Measurements from ENCODE around the gene TAS2R40.

DNA sequence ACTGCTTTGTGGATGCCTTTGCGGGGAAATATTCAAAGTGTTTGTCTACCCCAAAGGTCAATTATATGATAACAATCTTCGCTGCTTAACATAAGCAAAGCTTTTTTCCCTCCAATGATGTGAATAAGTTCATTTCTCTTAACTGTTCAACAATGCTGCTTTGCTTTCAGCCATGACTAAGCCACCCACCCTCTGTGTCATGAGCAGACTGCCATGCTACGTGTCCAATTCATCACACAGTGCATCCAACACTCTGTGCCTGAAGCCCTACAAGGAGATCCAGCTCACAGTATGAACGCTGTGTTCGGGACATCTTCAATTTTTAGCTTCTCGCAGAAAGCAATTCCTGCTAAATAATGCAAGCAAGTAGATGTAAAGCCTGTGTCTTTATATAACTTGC lies 5.7 kb upstream of the TAS2R40 start:
- TF ChIP-seq, protein P1, sequence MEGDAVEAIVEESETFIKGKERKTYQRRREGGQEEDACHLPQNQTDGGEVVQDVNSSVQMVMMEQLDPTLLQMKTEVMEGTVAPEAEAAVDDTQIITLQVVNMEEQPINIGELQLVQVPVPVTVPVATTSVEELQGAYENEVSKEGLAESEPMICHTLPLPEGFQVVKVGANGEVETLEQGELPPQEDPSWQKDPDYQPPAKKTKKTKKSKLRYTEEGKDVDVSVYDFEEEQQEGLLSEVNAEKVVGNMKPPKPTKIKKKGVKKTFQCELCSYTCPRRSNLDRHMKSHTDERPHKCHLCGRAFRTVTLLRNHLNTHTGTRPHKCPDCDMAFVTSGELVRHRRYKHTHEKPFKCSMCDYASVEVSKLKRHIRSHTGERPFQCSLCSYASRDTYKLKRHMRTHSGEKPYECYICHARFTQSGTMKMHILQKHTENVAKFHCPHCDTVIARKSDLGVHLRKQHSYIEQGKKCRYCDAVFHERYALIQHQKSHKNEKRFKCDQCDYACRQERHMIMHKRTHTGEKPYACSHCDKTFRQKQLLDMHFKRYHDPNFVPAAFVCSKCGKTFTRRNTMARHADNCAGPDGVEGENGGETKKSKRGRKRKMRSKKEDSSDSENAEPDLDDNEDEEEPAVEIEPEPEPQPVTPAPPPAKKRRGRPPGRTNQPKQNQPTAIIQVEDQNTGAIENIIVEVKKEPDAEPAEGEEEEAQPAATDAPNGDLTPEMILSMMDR (IDR thresholded peaks at IDR 0.05; ENCODE audit: poor library complexity, severe bottlenecking) = no peak
- no peak for TF ChIP-seq EZH2 (IDR thresholded peaks at IDR 0.05; ENCODE audit: borderline replicate concordance, insufficient read depth, low read length, poor library complexity, severe bottlenecking)
- TF ChIP-seq MXI1 (conservative IDR thresholded peaks at IDR 0.05; ENCODE audit: poor library complexity, severe bottlenecking) = no peak
- TF ChIP-seq TAF1 (IDR thresholded peaks at IDR 0.05; ENCODE audit: low read depth) = no peak
- TF ChIP-seq SMC3 (conservative IDR thresholded peaks at IDR 0.05; ENCODE audit: poor library complexity) = no peak
- TF ChIP-seq, protein P2, sequence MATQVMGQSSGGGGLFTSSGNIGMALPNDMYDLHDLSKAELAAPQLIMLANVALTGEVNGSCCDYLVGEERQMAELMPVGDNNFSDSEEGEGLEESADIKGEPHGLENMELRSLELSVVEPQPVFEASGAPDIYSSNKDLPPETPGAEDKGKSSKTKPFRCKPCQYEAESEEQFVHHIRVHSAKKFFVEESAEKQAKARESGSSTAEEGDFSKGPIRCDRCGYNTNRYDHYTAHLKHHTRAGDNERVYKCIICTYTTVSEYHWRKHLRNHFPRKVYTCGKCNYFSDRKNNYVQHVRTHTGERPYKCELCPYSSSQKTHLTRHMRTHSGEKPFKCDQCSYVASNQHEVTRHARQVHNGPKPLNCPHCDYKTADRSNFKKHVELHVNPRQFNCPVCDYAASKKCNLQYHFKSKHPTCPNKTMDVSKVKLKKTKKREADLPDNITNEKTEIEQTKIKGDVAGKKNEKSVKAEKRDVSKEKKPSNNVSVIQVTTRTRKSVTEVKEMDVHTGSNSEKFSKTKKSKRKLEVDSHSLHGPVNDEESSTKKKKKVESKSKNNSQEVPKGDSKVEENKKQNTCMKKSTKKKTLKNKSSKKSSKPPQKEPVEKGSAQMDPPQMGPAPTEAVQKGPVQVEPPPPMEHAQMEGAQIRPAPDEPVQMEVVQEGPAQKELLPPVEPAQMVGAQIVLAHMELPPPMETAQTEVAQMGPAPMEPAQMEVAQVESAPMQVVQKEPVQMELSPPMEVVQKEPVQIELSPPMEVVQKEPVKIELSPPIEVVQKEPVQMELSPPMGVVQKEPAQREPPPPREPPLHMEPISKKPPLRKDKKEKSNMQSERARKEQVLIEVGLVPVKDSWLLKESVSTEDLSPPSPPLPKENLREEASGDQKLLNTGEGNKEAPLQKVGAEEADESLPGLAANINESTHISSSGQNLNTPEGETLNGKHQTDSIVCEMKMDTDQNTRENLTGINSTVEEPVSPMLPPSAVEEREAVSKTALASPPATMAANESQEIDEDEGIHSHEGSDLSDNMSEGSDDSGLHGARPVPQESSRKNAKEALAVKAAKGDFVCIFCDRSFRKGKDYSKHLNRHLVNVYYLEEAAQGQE (IDR thresholded peaks at IDR 0.05; ENCODE audit: borderline replicate concordance) = no peak
- no peak for TF ChIP-seq POLR2AphosphoS5 (IDR thresholded peaks at IDR 0.05)
- TF ChIP-seq RAD21 (conservative IDR thresholded peaks at IDR 0.05) = no peak
- no peak for TF ChIP-seq EP300 (conservative IDR thresholded peaks at IDR 0.05; ENCODE audit: poor library complexity, severe bottlenecking)
